Measurements from ENCODE around the gene CTDNEP1.

DNA sequence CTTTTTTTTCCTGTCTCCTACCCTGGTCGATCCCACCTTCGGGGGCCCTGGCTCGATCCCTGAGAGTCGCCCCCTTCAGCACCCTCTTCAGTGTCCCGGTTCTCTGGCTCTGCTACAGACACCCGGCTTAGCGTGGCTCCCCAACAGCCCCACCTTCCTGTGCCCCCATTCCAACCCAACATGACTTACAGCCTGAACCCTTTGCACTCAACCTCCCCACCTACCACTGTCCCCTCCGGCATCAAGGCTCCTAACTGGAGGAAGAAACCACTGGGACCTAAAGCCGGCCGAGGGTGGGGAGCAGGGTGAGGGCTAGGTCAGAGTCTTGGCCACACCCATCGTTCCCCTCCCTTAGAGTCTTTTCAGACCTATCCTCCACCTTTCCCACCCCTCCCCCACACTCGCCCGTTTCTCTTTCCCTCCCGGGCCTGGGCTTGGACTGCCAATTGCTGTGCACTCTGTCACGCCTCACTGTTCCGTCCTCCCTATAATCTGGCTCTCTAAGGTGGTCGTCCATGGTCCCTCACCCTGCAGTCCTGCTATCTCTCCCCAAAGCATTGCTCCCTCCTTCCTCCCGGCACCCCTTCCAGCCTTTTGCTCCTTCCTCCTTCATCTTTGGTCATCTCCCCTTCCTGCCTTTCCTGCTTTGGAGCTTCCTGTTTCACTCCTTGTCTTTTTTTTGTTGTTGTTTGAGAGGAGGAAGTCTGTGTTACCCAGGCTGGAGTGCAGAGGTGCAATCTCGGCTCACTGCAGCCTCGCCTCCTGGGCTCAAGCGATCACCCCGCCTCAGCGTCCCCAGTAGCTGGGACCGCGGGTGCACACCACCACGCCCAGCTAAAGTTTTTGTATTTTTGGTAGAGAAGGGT is 11.6 kb upstream of the CTDNEP1 start:
- no peak for TF ChIP-seq CTCF (IDR thresholded peaks at IDR 0.05)
- no peak for TF ChIP-seq POLR2A (IDR thresholded peaks at IDR 0.05)

Data from right lobe of liver (tissue), 4 donors.